GM10248 (cell line): ENCODE data around the gene PCDH9.

Experiments
- CTCF ChIA-PET: fragments of 300-600 bp; sonication (Branson Sonifier 250); formaldehyde crosslinking; extraction: SDS; loops from one replicate; lab custom pipeline; 2021; ENCODE audit warnings: antibody characterized with exemption; lab: Yijun Ruan, JAX
- POLR2A ChIA-PET: fragments of 350-650 bp; sonication (Branson Sonifier 250); formaldehyde crosslinking; extraction: SDS; loops from one replicate; lab custom pipeline; 2020; ENCODE audit warnings: antibody characterized with exemption; lab: Yijun Ruan, JAX
- DNase-seq: peaks from one replicate; pipeline ENCODE4 v3.0.0; 2012; ENCODE audit errors: extremely low spot score
- TF ChIP-seq, protein P1 (sequence below): IDR thresholded peaks from 2 replicates; pipeline ENCODE4 v1.5.1; 2012; ENCODE audit warnings: mild to moderate bottlenecking, low read depth; ENCODE audit errors: extremely low read depth, missing control alignments, control extremely low read depth

Gene PCDH9, protein sequence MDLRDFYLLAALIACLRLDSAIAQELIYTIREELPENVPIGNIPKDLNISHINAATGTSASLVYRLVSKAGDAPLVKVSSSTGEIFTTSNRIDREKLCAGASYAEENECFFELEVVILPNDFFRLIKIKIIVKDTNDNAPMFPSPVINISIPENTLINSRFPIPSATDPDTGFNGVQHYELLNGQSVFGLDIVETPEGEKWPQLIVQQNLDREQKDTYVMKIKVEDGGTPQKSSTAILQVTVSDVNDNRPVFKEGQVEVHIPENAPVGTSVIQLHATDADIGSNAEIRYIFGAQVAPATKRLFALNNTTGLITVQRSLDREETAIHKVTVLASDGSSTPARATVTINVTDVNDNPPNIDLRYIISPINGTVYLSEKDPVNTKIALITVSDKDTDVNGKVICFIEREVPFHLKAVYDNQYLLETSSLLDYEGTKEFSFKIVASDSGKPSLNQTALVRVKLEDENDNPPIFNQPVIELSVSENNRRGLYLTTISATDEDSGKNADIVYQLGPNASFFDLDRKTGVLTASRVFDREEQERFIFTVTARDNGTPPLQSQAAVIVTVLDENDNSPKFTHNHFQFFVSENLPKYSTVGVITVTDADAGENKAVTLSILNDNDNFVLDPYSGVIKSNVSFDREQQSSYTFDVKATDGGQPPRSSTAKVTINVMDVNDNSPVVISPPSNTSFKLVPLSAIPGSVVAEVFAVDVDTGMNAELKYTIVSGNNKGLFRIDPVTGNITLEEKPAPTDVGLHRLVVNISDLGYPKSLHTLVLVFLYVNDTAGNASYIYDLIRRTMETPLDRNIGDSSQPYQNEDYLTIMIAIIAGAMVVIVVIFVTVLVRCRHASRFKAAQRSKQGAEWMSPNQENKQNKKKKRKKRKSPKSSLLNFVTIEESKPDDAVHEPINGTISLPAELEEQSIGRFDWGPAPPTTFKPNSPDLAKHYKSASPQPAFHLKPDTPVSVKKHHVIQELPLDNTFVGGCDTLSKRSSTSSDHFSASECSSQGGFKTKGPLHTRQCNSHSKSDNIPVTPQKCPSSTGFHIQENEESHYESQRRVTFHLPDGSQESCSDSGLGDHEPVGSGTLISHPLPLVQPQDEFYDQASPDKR (N-terminal part only)

DNA sequence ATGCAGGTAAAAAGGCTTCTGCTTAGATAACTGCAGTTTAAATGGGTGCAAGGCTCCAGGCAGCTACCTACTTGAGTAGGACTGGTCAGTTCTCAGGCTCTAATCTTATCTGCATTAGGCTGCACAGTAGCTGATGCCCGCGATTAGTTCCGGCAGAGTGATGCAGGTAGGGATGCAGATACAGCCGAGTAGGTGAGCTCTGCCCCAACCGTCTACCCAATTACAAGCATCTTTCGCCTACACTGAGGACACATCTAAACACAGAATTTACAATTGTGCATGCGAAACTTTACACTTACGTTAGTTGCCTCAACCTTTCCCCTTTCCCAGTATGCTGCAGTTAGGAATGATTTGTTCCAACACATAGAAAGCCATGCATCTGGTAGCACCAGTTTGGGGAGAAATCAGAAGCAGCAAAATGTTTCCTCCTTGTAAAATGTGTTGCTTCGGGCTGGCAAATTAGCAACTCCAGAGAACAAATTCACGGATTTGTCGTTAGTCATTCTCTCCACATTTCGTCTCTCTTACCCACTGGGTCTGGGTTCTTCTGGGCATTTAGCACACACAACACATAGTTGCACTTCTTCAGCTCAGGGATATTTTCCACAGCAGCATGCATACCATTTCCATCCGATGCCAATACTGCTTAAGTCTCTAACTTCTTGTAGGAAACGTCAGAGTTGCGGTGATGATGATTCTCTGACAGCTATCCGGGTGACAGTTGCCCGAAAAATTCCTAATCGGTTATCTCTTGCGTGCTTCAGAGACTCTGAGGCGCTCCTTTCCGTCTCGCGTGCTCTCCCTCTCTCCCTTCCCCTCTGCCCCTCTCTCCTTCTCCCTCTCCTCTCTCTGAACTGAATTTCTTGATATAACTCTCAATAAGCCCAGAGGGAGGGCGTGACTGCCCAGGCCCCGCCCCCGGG is at the start of gene PCDH9:
Gene PCDH9 (minus strand): TSS at position 856 of the 923 bp plus-strand sequence. CDS start 1,896 bp downstream, outside the sequence.
- TF ChIP-seq, protein P1, sequence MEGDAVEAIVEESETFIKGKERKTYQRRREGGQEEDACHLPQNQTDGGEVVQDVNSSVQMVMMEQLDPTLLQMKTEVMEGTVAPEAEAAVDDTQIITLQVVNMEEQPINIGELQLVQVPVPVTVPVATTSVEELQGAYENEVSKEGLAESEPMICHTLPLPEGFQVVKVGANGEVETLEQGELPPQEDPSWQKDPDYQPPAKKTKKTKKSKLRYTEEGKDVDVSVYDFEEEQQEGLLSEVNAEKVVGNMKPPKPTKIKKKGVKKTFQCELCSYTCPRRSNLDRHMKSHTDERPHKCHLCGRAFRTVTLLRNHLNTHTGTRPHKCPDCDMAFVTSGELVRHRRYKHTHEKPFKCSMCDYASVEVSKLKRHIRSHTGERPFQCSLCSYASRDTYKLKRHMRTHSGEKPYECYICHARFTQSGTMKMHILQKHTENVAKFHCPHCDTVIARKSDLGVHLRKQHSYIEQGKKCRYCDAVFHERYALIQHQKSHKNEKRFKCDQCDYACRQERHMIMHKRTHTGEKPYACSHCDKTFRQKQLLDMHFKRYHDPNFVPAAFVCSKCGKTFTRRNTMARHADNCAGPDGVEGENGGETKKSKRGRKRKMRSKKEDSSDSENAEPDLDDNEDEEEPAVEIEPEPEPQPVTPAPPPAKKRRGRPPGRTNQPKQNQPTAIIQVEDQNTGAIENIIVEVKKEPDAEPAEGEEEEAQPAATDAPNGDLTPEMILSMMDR = no peak
- no peak for DNase-seq
- POLR2A ChIA-PET = no interaction called here
- CTCF ChIA-PET = interaction anchor here (1.2 kb wide), 1 partner anchor 26 kb away, joined by 4 read pairs; no protein-coding TSS in a partner anchor

DNA sequence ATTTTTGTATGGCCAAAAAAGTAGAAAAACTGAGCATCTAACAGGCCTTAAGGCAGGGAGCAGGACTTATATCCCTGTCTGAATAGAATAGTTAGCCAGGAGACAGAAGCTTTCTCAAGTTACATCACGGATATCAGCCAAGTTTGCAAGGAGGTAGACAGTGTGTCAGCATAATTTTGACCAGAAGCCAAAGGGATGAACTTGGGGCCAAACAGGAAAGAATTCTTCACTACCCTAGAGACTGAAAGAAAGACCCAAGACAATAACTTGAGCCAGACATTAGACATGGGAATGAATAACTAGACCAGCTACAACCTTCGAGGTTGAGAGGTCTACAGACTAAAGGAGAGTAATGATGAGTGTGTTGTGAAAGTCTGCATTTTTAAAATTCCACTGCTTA is 48.1 kb upstream of the PCDH9 start:
- TF ChIP-seq, protein P1 = no peak
- POLR2A ChIA-PET = no interaction called here
- no peak for DNase-seq
- CTCF ChIA-PET = interaction anchor here (1.0 kb wide), 1 partner anchor 14 kb away, joined by 3 read pairs; no protein-coding TSS in a partner anchor

DNA sequence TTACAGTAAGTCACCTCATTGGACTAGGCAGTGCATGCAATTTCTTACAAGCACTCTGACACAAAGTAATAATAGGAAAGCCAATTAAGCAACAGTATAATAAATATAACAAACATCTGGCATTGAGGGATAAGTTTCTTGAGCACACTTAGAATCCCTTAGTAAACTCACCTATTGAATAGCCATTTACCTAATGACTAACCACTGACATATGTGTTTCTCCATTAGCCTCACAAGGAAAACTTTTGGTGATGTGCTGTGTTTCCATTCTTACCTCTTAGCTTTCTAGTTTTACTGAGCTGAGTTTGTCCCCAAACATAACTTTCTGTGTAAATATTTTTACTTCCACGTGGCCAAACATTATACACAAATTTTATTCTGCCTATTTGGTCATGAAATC is 47.4 kb upstream of the PCDH9 start:
- no peak for DNase-seq
- CTCF ChIA-PET = no interaction called here
- TF ChIP-seq, protein P1 = no peak
- POLR2A ChIA-PET = no interaction called here

DNA sequence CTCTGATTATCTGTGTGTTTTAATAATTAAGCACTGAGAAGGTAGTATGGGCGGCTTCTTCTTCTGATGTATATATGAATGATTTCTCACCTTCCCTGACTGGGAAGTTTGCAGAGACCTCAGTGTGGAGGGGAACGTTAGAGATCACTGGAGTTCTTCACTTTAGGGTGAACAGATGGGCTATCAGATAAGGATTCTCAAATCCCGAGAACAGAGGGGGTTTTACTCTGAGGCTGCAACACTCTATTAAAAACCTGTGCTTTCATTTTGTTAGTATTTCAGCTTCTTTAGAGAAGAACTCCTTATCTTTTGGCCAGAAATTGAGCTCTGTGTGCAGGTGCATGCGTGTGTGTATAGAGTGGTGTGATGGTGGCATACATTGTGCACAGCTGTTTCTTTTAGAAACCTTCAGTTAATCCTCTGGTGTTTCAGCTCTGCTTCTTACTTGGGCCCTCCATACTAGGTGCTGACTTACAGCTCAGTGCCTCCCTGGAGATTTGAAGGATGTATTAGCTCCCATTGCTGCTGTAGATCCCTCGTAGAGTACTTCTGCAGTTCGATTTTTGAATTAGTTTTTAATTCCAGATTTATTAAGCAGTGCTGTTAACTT is 45.3 kb upstream of the PCDH9 start:
- ChIA-PET POLR2A (no interaction called here), CTCF (interaction anchor here (1.2 to 1.6 kb wide), 3 partner anchors 10 to 18 kb away, joined by 3 to 5 read pairs (median 3); no protein-coding TSS in a partner anchor)
- TF ChIP-seq, protein P1 = no peak
- DNase-seq = no peak

DNA sequence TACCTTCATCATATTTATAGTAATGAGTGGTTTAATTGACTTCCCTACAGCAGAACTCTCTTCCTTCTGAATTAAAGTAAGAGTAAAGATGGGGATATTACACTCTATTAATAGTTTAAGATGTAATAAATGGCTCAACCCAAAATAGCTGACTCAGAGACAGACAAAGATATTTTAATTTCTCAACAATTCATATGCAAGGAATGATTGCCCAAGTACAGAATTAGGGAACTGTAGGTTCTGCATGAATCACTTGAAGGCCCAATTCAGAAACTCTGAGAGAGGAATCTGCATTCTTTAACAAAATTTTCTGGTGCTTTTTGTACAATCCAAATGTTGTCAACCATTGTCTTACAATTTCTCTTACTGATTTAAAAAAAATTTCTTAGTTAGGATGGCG is 42.9 kb upstream of the PCDH9 start:
- ChIA-PET CTCF (no interaction called here), POLR2A (no interaction called here)
- TF ChIP-seq, protein P1 = no peak
- DNase-seq = no peak
